ENCODE measurements around the gene SPEF1.

- TF ChIP-seq POLR2A (IDR thresholded peaks at IDR 0.05), result no peak
- TF ChIP-seq CTCF (IDR thresholded peaks at IDR 0.05), result no peak
Observed at GRCh38 chr20:3759884-3760283, 21.4 kb downstream of the SPEF1 start.

Measured in tibial nerve (tissue), 3 donors.